Loucy (cell line): ENCODE results near the gene RAPGEF5.

ENCODE experiments used
- CTCF ChIP-seq: fragments of 200-600 bp; sonication (generic); conservative IDR thresholded peaks from 2 replicates; pipeline ENCODE4 v1.5.1; 2014; ENCODE audit warnings: mild to moderate bottlenecking, antibody characterized with exemption, low read length
- EZH2phosphoT487 ChIP-seq: fragments of 200-600 bp; IDR thresholded peaks from 2 replicates; pipeline ENCODE4 v1.6.1; 2018; ENCODE audit warnings: antibody characterized with exemption, mild to moderate bottlenecking, moderate library complexity, borderline replicate concordance

GRCh38 chr7:22338411-22338810, 18.5 kb downstream of the RAPGEF5 start:
- TF ChIP-seq EZH2phosphoT487 (no peak), CTCF (no peak)
